H1 (cell line): Measurements from ENCODE around the gene YBX3. TPM values are rescaled to one million over a fixed set of nuclear protein-coding genes. Genes with fewer than 3 reads are reported as not detected.

Experiments
- CTCF ChIA-PET: fragments of 300-600 bp; sonication (Branson Sonifier 250); formaldehyde crosslinking; loops from one replicate; lab custom pipeline; 2021; ENCODE audit not compliant: partially characterized antibody; lab: Charles Lee
- POLR2A ChIA-PET: fragments of 300-600 bp; sonication (Branson Sonifier 250); formaldehyde crosslinking; loops from one replicate; lab custom pipeline; 2021; ENCODE audit warnings: inconsistent platforms; ENCODE audit not compliant: partially characterized antibody; lab: Charles Lee
- DNase-seq, 2 experiments: peaks; one replicate each; pipeline versions ENCODE4 v3.0.0 to v3.0.0-alpha.2; 2010 to 2022; ENCODE audit warnings: low spot score in 2 of 2, low read depth in 1 of 2, mixed read lengths in 1 of 2
- FAIRE-seq: peaks from 2 replicates; lab custom pipeline; 2011; peaks lifted over from hg19 to GRCh38; lab: Jason Lieb, UNC
- H2AFZ ChIP-seq: 2 replicates; pipeline ENCODE4 v1.8.1; 2012; ENCODE audit warnings: low read length, inconsistent platforms
- H2AK5ac ChIP-seq: 2 replicates; pipeline ENCODE4 v1.6.1; 2013; ENCODE audit warnings: low read depth, low read length
- H2BK120ac ChIP-seq: replicated peaks from 2 replicates; pipeline ENCODE3; 2013; ENCODE audit warnings: low read depth, low read length, inconsistent platforms
- H2BK12ac ChIP-seq: 2 replicates; pipeline ENCODE4 v1.6.1; 2013; ENCODE audit warnings: low read depth, low read length
- H2BK15ac ChIP-seq: 2 replicates; pipeline ENCODE4 v1.6.1; 2013; ENCODE audit warnings: low read length
- H2BK20ac ChIP-seq: 2 replicates; pipeline ENCODE4 v1.6.1; 2013; ENCODE audit warnings: low read length
- H2BK5ac ChIP-seq: 2 replicates; pipeline ENCODE4 v1.6.1; 2013; ENCODE audit warnings: low read depth, low read length
- H3K14ac ChIP-seq: 2 replicates; pipeline ENCODE4 v1.6.1; 2013; ENCODE audit warnings: inconsistent platforms; ENCODE audit not compliant: insufficient read length
- H3K18ac ChIP-seq: 2 replicates; pipeline ENCODE4 v1.6.1; 2013; ENCODE audit warnings: low read length; ENCODE audit errors: extremely low read depth
- H3K23ac ChIP-seq: 2 replicates; pipeline ENCODE4 v1.6.1; 2013; ENCODE audit warnings: inconsistent platforms; ENCODE audit not compliant: insufficient read length
- H3K23me2 ChIP-seq: 2 replicates; pipeline ENCODE4 v1.6.1; 2013; ENCODE audit warnings: low read depth, low read length
- H3K27ac ChIP-seq: 2 replicates; pipeline ENCODE4 v1.6.1; 2011; ENCODE audit warnings: low read depth, low read length, inconsistent platforms
- H3K27me3 ChIP-seq, 4 experiments: replicated peaks in 1 of 4; 1 replicate in 1 of 4; 2 replicates in 3 of 4; pipeline versions ENCODE4 v1.6.1 to v1.8.1; 2011 to 2013; ENCODE audit warnings: low read length in 3 of 4, mild to moderate bottlenecking in 3 of 4, inconsistent platforms in 2 of 4, mixed read lengths in 2 of 4, moderate library complexity in 1 of 4; ENCODE audit not compliant: control insufficient read depth in 3 of 4, insufficient read depth in 3 of 4; ENCODE audit errors: extremely low read depth in 1 of 4
- H3K36me3 ChIP-seq, 4 experiments: 2 replicates each; pipeline versions ENCODE4 v1.6.1 to v1.8.1; 2011 to 2013; ENCODE audit warnings: mild to moderate bottlenecking in 4 of 4, low read length in 3 of 4, moderate library complexity in 2 of 4, control low read depth in 1 of 4, inconsistent platforms in 1 of 4; ENCODE audit not compliant: insufficient read depth in 4 of 4, control insufficient read depth in 2 of 4
- H3K4ac ChIP-seq: replicated peaks from 2 replicates; pipeline ENCODE3; 2013; ENCODE audit warnings: low read length, low read depth, mixed read lengths, inconsistent platforms; ENCODE audit not compliant: insufficient read length
- H3K4me1 ChIP-seq, 4 experiments: replicated peaks in 1 of 4; 1 replicate in 1 of 4; 2 replicates in 3 of 4; pipeline versions ENCODE4 v1.6.1 to v1.8.1; 2011 to 2013; ENCODE audit warnings: low read length in 3 of 4, inconsistent platforms in 2 of 4, mixed read lengths in 1 of 4; ENCODE audit not compliant: insufficient read depth in 4 of 4, control insufficient read depth in 3 of 4
- H3K4me2 ChIP-seq, 2 experiments: 2 replicates each; pipeline versions ENCODE4 v1.6.1 to v1.8.1; 2011 to 2013; ENCODE audit warnings: low read depth in 2 of 2, low read length in 2 of 2, control low read depth in 1 of 2, inconsistent platforms in 1 of 2, mild to moderate bottlenecking in 1 of 2; ENCODE audit not compliant: insufficient read depth in 1 of 2
- H3K4me3 ChIP-seq, 4 experiments: fragments of 200-600, 300-600 bp in 1 of 4; sonication (generic), shearing (Covaris generic), sonication (Bioruptor Twin) in 1 of 4; 2 replicates each; pipeline versions ENCODE4 v1.5.1 to v1.8.1; 2011 to 2016; ENCODE audit warnings: low read length in 4 of 4, low read depth in 3 of 4, control low read depth in 2 of 4, inconsistent platforms in 2 of 4, mild to moderate bottlenecking in 2 of 4, mixed read lengths in 1 of 4, moderate library complexity in 1 of 4; ENCODE audit not compliant: insufficient read depth in 2 of 4; ENCODE audit errors: extremely low read depth in 1 of 4
- H3K56ac ChIP-seq: replicated peaks from 2 replicates; pipeline ENCODE3; 2013; ENCODE audit warnings: low read depth, mild to moderate bottlenecking, mixed read lengths, low read length, inconsistent platforms; ENCODE audit not compliant: insufficient read length
- H3K79me1 ChIP-seq: 2 replicates; pipeline ENCODE4 v1.6.1; 2013; ENCODE audit warnings: low read depth, low read length, control low read depth
- H3K79me2 ChIP-seq, 2 experiments: 2 replicates each; pipeline versions ENCODE4 v1.6.1 to v1.8.1; 2012 to 2013; ENCODE audit warnings: low read length in 2 of 2, mild to moderate bottlenecking in 2 of 2, inconsistent platforms in 1 of 2; ENCODE audit not compliant: insufficient read depth in 2 of 2, control insufficient read depth in 1 of 2
- H3K9ac ChIP-seq, 4 experiments: replicated peaks in 1 of 4; 1 replicate in 1 of 4; 2 replicates in 3 of 4; pipeline versions ENCODE4 v1.6.1 to v1.8.1; 2011 to 2013; ENCODE audit warnings: low read depth in 3 of 4, low read length in 3 of 4, control low read depth in 2 of 4, mild to moderate bottlenecking in 2 of 4, moderate library complexity in 2 of 4, inconsistent platforms in 1 of 4; ENCODE audit errors: extremely low read depth in 1 of 4
- H3K9me3 ChIP-seq, 2 experiments: 2 replicates each; pipeline versions ENCODE4 v1.6.1 to v1.8.1; 2012 to 2013; ENCODE audit warnings: mild to moderate bottlenecking in 2 of 2, moderate library complexity in 2 of 2, control low read depth in 1 of 2, inconsistent platforms in 1 of 2, low read depth in 1 of 2, low read length in 1 of 2, mixed read lengths in 1 of 2; ENCODE audit not compliant: insufficient read depth in 2 of 2
- H4K20me1 ChIP-seq, 2 experiments: replicated peaks in 1 of 2; 2 replicates each; pipeline versions ENCODE3 to v1.8.1; 2011 to 2013; ENCODE audit warnings: inconsistent platforms in 2 of 2, low read length in 2 of 2, mild to moderate bottlenecking in 1 of 2; ENCODE audit not compliant: insufficient read depth in 2 of 2, control insufficient read depth in 1 of 2
- H4K5ac ChIP-seq: 2 replicates; pipeline ENCODE4 v1.6.1; 2013; ENCODE audit warnings: low read length, low read depth, mixed read lengths, inconsistent platforms; ENCODE audit not compliant: insufficient read length
- H4K8ac ChIP-seq: 2 replicates; pipeline ENCODE4 v1.8.0; 2013; ENCODE audit warnings: mild to moderate bottlenecking, moderate library complexity, low read length, inconsistent platforms; ENCODE audit not compliant: insufficient read depth; ENCODE audit errors: extremely low read depth
- H4K91ac ChIP-seq: replicated peaks from 2 replicates; pipeline ENCODE3; 2013; ENCODE audit warnings: low read length, mixed read lengths, inconsistent platforms; ENCODE audit not compliant: insufficient read length
- HDAC6 ChIP-seq: IDR thresholded peaks from one replicate; pipeline ENCODE4 v1.7.1; 2012; ENCODE audit warnings: low read depth, mild to moderate bottlenecking, inconsistent platforms, low read length, moderate library complexity
- RXRA ChIP-seq: IDR thresholded peaks from 2 replicates; pipeline ENCODE4 v1.6.1; 2011; ENCODE audit warnings: low read depth, mild to moderate bottlenecking, low read length, moderate library complexity; ENCODE audit not compliant: insufficient read depth
- SP1 ChIP-seq: IDR thresholded peaks from 2 replicates; pipeline ENCODE4 v1.6.1; 2011; ENCODE audit warnings: low read depth, low read length
- polyA plus RNA-seq, 7 experiments: library from polyadenylated mRNA; depleted of rRNA in 3 of 7; stranded (reverse) in 5 of 7; unstranded in 2 of 7; fragments of >200 nt in 5 of 7; fragments of 200-250 nt in 2 of 7; gene quantifications; 1 replicate in 5 of 7; 2 replicates in 1 of 7; 4 replicates in 1 of 7; pipeline versions ENCODE4 v1.2.1 to v1.2.3, GENCODE V29; 2011 to 2013; ENCODE audit warnings: missing spikeins in 2 of 7, mixed read lengths in 2 of 7
- total RNA-seq: library from RNA; stranded (reverse); fragmentation: NEBNext Ultra II Directional; extraction: Animal tissue kit (Norgen Biotek cat#: 25700); gene quantifications from 2 replicates; pipeline ENCODE4 v1.2.1, GENCODE V29; 2021

YBX3 gene
- total and polyA plus RNA-seq, 2 of the 8 experiments (the other 6 are each of a cell fraction or from before 2014, with no cell fraction given), result 83.1 to 480 TPM

DNA sequence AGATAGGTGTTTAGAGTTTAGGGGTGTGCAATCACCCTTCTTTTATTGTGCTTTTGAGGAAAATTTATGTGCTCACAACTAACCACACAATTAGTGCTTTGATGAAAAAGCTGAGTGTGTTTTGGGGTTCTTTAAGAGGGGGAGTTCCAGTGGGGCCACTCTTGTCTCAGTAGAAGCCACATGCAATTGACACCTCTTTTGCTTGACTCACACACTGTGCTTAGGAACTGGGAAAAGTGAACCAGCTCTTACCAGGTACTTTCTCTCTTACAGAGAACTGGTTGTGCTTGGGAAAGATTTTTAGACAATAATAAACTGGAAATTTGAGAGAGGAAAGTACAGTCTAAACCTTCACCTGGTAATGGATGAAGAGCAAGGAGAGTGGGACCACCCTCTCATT is 12.3 kb upstream of the YBX3 start:
- H3K27ac ChIP-seq, result no peak overlapping the region
- no peaks in the 10 kb centered on the region for H3K79me1 ChIP-seq
- ChIA-PET POLR2A (interaction anchor here (3.2 kb wide), 1 partner anchor 12 kb away, joined by 12 read pairs; the partner anchor contains the start of gene YBX3), CTCF (interaction anchor here (1.0 to 1.7 kb wide), 4 partner anchors 9 to 21 kb away, joined by 3 to 10 read pairs (median 4); no protein-coding TSS in a partner anchor)
- H3K4me1 ChIP-seq, result peaks cover 0 to 2% (median 0%) of the 10 kb centered on the region in 4 experiments; a peak in 1 of 7 replicates
- no peak overlapping the region for H3K4ac ChIP-seq
- no peak for DNase-seq
- no peaks in the 10 kb centered on the region for H3K23me2 ChIP-seq
- no peak overlapping the region for H2BK20ac ChIP-seq
- H3K4me3 ChIP-seq, result no peak overlapping the region
- no peak overlapping the region for H4K91ac ChIP-seq
- H4K20me1 ChIP-seq, result no peaks in the 10 kb centered on the region
- H3K18ac ChIP-seq, result no peak overlapping the region
- no peak overlapping the region for H2AFZ ChIP-seq
- no peaks in the 10 kb centered on the region for H3K27me3 ChIP-seq
- no peak overlapping the region for H2BK120ac ChIP-seq
- H2AK5ac ChIP-seq, result no peak overlapping the region
- no peak overlapping the region for H2BK12ac ChIP-seq
- H2BK5ac ChIP-seq, result no peak overlapping the region
- H3K9ac ChIP-seq, result no peak overlapping the region
- no peaks in the 10 kb centered on the region for H3K36me3 ChIP-seq
- H3K23ac ChIP-seq, result no peak overlapping the region
- H4K5ac ChIP-seq, result no peak overlapping the region
- no peaks in the 10 kb centered on the region for H3K79me2 ChIP-seq
- H4K8ac ChIP-seq, result no peak overlapping the region
- H3K56ac ChIP-seq, result no peak overlapping the region
- TF ChIP-seq RXRA, result no peak
- no peak for TF ChIP-seq HDAC6
- TF ChIP-seq SP1, result no peak
- H3K9me3 ChIP-seq, result no peaks in the 10 kb centered on the region
- H2BK15ac ChIP-seq, result no peak overlapping the region
- no peak for FAIRE-seq
- H3K14ac ChIP-seq, result no peak overlapping the region
- no peak overlapping the region for H3K4me2 ChIP-seq
